Astrocyte (in vitro differentiated cells and primary cell): ENCODE data around the gene BAIAP3. TPM values are rescaled to one million over a fixed set of nuclear protein-coding genes. Genes with fewer than 3 reads are reported as not detected.

Experiments
- DNase-seq: peaks from one replicate; pipeline ENCODE4 v3.0.0-alpha.2; 2010; ENCODE audit warnings: low read depth
- FAIRE-seq: peaks from 2 replicates; lab custom pipeline; 2011; peaks lifted over from hg19 to GRCh38; lab: Jason Lieb, UNC
- H2AFZ ChIP-seq: 2 replicates; pipeline ENCODE4 v1.6.0; 2012; ENCODE audit warnings: low read depth, low read length, inconsistent platforms
- H3K27ac ChIP-seq: 2 replicates; pipeline ENCODE4 v1.5.1; 2011; ENCODE audit warnings: low read depth, low read length, inconsistent platforms
- H3K27me3 ChIP-seq: 2 replicates; pipeline ENCODE4 v1.6.0; 2011; ENCODE audit warnings: low read length, inconsistent platforms; ENCODE audit not compliant: insufficient read depth
- H3K36me3 ChIP-seq: 2 replicates; pipeline ENCODE4 v1.5.1; 2011; ENCODE audit warnings: low read length, inconsistent platforms; ENCODE audit not compliant: insufficient read depth
- H3K4me1 ChIP-seq: 2 replicates; pipeline ENCODE4 v1.5.1; 2011; ENCODE audit warnings: low read length, inconsistent platforms; ENCODE audit not compliant: insufficient read depth
- H3K4me2 ChIP-seq: 2 replicates; pipeline ENCODE4 v1.6.0; 2012; ENCODE audit warnings: low read length, inconsistent platforms
- H3K4me3 ChIP-seq: 2 replicates; pipeline ENCODE4 v1.5.1; 2011; ENCODE audit warnings: low read depth, mild to moderate bottlenecking, low read length, inconsistent platforms; ENCODE audit not compliant: insufficient read depth
- H3K79me2 ChIP-seq: 2 replicates; pipeline ENCODE4 v1.6.0; 2012; ENCODE audit warnings: mild to moderate bottlenecking, low read length, inconsistent platforms; ENCODE audit not compliant: insufficient read depth
- H3K9ac ChIP-seq: 2 replicates; pipeline ENCODE4 v1.6.0; 2012; ENCODE audit warnings: mild to moderate bottlenecking, low read length, inconsistent platforms
- H3K9me3 ChIP-seq: 2 replicates; pipeline ENCODE4 v1.5.1; 2012; ENCODE audit warnings: low read depth, mild to moderate bottlenecking, low read length, inconsistent platforms; ENCODE audit not compliant: insufficient read depth
- H4K20me1 ChIP-seq: 2 replicates; pipeline ENCODE4 v1.6.0; 2012; ENCODE audit warnings: low read length, inconsistent platforms; ENCODE audit not compliant: insufficient read depth
- H3K27ac Mint-ChIP-seq: one replicate; pipeline ENCODE4 v1.8.0; 2021; ENCODE audit warnings: mild to moderate bottlenecking, mixed read lengths; ENCODE audit not compliant: unreplicated experiment
- H3K27me3 Mint-ChIP-seq: one replicate; pipeline ENCODE4 v1.8.0; 2021; ENCODE audit warnings: low read depth, mixed read lengths; ENCODE audit not compliant: unreplicated experiment
- H3K36me3 Mint-ChIP-seq: one replicate; pipeline ENCODE4 v1.8.0; 2021; ENCODE audit warnings: low read depth, mixed read lengths; ENCODE audit not compliant: unreplicated experiment
- H3K4me1 Mint-ChIP-seq: one replicate; pipeline ENCODE4 v1.8.0; 2021; ENCODE audit warnings: low read depth, mixed read lengths; ENCODE audit not compliant: unreplicated experiment
- H3K4me3 Mint-ChIP-seq: one replicate; pipeline ENCODE4 v1.8.0; 2021; ENCODE audit warnings: mild to moderate bottlenecking, moderate library complexity, mixed read lengths; ENCODE audit not compliant: unreplicated experiment
- H3K9me3 Mint-ChIP-seq: one replicate; pipeline ENCODE4 v1.8.0; 2021; ENCODE audit warnings: mild to moderate bottlenecking, mixed read lengths; ENCODE audit not compliant: unreplicated experiment
- CTCF ChIP-seq: IDR thresholded peaks from 2 replicates; pipeline ENCODE4 v1.5.1; 2011; ENCODE audit warnings: low read depth, mild to moderate bottlenecking, inconsistent platforms, low read length, moderate library complexity; ENCODE audit not compliant: insufficient read depth
- EZH2 ChIP-seq: IDR thresholded peaks from 2 replicates; pipeline ENCODE4 v1.6.1; 2012; ENCODE audit warnings: mild to moderate bottlenecking, low read length, inconsistent platforms; ENCODE audit not compliant: insufficient read depth
- total RNA-seq: library from RNA; stranded (reverse); gene quantifications from 2 replicates; pipeline ENCODE4 v1.2.1, GENCODE V29; 2021

The BAIAP3 gene
- total RNA-seq, 1 donor from 2014 or later, result 2.6 TPM

GRCh38 chr16:1330260-1330914 is 3.1 kb upstream of the BAIAP3 start:
- peaks cover 11% of the 10 kb centered on the region for H3K4me1 ChIP-seq
- H3K36me3 ChIP-seq, result no peaks in the 10 kb centered on the region
- Mint-ChIP-seq H3K4me1 (no peaks in the 10 kb centered on the region), H3K27ac (no peak overlapping the region), H3K4me3 (no peak overlapping the region), H3K36me3 (no peaks in the 10 kb centered on the region), H3K27me3 (peaks cover 20% of the 10 kb centered on the region), H3K9me3 (peaks cover 3% of the 10 kb centered on the region)
- TF ChIP-seq CTCF (no peak), EZH2 (no peak)
- no peak overlapping the region for H3K4me2 ChIP-seq
- FAIRE-seq (no peak), DNase-seq (no peak)
- no peak overlapping the region for H3K4me3 ChIP-seq
- H3K79me2 ChIP-seq, result no peaks in the 10 kb centered on the region
- no peak overlapping the region for H3K27ac ChIP-seq
- no peak overlapping the region for H3K9ac ChIP-seq
- peaks cover 4% of the 10 kb centered on the region for H3K9me3 ChIP-seq
- peaks cover 14% of the 10 kb centered on the region for H4K20me1 ChIP-seq
- H3K27me3 ChIP-seq, result peaks cover 34% of the 10 kb centered on the region
- no peak overlapping the region for H2AFZ ChIP-seq

GRCh38 chr16:1330931-1331711 is 2.3 kb upstream of the BAIAP3 start:
- Histone ChIP-seq H3K4me3 (no peak overlapping the region), H3K9ac (no peak overlapping the region), H2AFZ (no peak overlapping the region), H3K27ac (no peak overlapping the region), H3K79me2 (no peaks in the 10 kb centered on the region), H3K4me2 (peak overlapping the region; percentile 46), H3K4me1 (peaks cover 11% of the 10 kb centered on the region), H3K9me3 (peaks cover 4% of the 10 kb centered on the region), H3K27me3 (peaks cover 41% of the 10 kb centered on the region), H3K36me3 (no peaks in the 10 kb centered on the region), H4K20me1 (peaks cover 7% of the 10 kb centered on the region)
- Mint-ChIP-seq H3K27ac (no peak overlapping the region), H3K36me3 (no peaks in the 10 kb centered on the region), H3K4me1 (no peaks in the 10 kb centered on the region), H3K4me3 (no peak overlapping the region), H3K9me3 (peaks cover 3% of the 10 kb centered on the region), H3K27me3 (peaks cover 26% of the 10 kb centered on the region)
- DNase-seq (no peak), FAIRE-seq (no peak)
- TF ChIP-seq CTCF (no peak), EZH2 (no peak)
